OCI-LY3 (cell line): ENCODE measurements around the gene REELD1.

Experiments
- EZH2phosphoT487 ChIP-seq: fragments of 200-600 bp; shearing (Covaris generic); IDR thresholded peaks from 2 replicates; pipeline ENCODE4 v1.6.1; 2018; ENCODE audit warnings: antibody characterized with exemption, mixed run types, low read depth
- TF ChIP-seq, protein P1 (sequence below): fragments of 200-600, 300-600 bp; sonication (generic); IDR thresholded peaks from 2 replicates; pipeline ENCODE4 v1.5.1; 2014; ENCODE audit warnings: antibody characterized with exemption, low read length, low read depth

- TF ChIP-seq, protein P1, sequence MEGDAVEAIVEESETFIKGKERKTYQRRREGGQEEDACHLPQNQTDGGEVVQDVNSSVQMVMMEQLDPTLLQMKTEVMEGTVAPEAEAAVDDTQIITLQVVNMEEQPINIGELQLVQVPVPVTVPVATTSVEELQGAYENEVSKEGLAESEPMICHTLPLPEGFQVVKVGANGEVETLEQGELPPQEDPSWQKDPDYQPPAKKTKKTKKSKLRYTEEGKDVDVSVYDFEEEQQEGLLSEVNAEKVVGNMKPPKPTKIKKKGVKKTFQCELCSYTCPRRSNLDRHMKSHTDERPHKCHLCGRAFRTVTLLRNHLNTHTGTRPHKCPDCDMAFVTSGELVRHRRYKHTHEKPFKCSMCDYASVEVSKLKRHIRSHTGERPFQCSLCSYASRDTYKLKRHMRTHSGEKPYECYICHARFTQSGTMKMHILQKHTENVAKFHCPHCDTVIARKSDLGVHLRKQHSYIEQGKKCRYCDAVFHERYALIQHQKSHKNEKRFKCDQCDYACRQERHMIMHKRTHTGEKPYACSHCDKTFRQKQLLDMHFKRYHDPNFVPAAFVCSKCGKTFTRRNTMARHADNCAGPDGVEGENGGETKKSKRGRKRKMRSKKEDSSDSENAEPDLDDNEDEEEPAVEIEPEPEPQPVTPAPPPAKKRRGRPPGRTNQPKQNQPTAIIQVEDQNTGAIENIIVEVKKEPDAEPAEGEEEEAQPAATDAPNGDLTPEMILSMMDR: no peak
- no peak for TF ChIP-seq EZH2phosphoT487
Observed at GRCh38 chr4:146247356-146247755, 33.0 kb downstream of the REELD1 start.
